Ramos (cell line): Measurements from ENCODE around the gene CTXN3.
"Not testable (repeated sequence)": the region's sequence is repeated elsewhere in the genome, so short reads cannot be mapped to it uniquely, and the experiment has no call there.

Experiments used
- in situ Hi-C: fragments of 300-500 bp; cut with MboI; formaldehyde crosslinking; loops from one replicate; pipeline ENCODE4 v1.14.3; 2022; ENCODE audit warnings: low sequenced_read_pairs; ENCODE audit not compliant: unreplicated experiment

The CTXN3 gene

GRCh38 chr5:127650022-127650421 lies 1.1 kb downstream of the CTXN3 start:
- in situ Hi-C loops, result no loop called here

GRCh38 chr5:127650649-127651048 lies 1.8 kb downstream of the CTXN3 start:
- in situ Hi-C loops, result no loop called here

DNA sequence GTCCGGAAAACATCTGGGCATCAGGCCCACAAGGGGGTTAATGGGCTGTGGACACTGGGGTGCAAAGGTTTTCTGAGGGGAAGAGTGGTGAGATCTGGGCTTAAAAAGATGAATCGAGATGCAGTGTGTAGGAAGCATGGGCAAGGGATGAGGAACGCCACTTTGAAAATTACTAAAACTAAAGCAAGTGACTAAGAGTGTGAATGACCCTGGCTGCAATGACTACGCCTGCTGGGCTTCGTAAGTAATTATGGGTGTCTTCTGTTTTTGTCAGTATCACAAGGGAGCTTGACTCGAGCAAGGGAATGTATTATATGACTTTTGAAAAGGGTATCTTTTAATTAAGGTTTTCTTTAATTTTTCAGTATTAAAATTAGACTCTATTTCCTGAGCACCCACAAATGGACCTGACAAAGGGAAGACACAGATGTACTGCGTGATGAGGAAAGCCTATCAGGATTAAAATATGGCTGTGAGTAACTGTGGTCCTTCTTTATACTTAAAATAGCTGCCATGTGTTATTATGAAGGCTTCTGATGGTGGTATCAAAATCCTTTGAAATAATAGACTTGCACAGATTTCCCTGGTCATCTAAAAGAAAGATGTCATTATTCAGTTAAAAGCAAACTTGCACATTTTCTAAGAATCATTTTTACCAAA lies 4.2 kb downstream of the CTXN3 start:
- in situ Hi-C loops, result no loop called here

DNA sequence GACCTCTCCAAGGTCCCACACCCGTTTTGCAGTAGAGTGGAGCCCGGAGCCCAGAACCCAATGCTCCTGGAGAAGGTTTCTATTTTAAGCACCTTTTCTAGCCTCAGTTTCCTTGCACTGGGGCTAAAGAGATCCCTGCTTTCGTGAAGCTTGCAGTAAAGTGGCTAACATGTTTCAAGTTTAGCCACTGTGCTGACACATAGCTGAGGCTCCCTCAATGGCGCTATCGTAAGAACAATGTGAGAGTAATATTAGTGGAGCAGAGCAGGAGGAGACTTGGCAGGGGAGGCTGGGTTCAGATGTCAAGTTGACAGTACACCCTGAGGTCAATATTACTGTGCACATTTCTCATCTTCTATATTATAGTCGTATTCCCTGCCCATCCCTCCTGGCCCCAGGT lies 7.9 kb downstream of the CTXN3 start:
- in situ Hi-C loops, result no loop called here

DNA sequence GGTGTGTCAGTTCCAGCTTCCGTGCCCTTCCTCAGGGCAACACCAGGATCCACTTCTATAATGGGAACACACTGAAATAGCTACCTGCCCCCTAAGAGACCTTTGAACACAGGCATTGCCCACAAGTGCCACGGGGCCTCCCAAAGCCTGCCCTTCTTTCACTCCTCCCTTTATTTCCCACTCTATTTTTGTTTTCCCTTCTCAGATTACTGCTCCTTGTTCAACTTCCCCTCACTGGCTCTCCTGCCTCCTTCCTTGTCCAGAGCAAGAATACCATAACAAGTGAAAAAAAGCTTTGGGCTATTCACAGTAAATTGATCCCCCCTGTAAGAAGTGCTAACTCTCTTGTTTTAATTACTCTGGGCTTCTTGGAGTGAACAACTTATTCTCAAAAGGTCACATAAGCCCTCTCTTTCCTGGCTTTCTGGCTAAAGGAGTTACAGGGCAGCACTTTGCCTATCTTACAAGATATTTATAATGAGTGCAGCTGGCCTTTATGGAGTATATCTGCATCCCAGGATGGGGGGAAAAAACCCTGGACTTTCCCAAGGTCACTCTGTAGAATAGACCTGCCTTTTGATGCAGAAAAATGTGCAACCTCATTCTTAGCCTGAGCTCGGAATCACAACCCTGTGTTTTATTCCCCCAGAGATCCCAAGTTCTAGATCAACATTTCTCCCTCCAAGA lies 11.3 kb downstream of the CTXN3 start:
- in situ Hi-C loops, result no loop called here

GRCh38 chr5:127664093-127664492 lies 15.2 kb downstream of the CTXN3 start:
- in situ Hi-C loops, result no loop called here

GRCh38 chr5:127665641-127666040 lies 16.8 kb downstream of the CTXN3 start:
- in situ Hi-C loops, result no loop called here

DNA sequence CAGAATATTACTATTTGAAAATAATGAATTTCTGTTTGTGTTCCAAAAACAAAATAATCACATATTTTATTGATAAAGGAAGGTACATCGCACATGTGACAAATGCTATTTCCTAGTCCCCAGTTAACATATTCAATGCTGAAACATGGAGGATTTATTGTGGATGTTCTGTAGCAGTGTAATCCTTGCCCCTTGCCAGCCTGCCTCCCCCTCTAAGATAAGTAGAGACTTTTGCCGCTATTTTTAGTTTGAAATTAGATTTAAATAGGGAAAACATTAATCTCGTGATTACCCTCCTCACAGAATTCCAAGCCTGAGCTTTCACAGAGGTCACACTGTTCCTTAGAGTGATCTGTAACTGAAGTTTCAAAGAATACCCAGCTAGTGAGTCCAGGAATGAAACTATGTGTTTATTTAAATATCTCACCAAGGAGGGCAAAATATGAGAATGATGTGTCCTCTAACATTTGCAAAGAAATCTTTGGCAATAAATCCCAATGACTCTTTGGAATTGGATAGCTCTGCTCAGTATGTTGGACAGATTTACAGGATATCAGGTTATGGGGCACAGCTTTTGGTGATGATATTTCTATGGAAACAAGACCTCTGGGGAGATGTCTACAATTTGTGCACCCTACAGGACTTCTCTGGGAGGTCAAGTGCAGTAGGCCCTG lies 17.3 kb downstream of the CTXN3 start:
- in situ Hi-C loops, result no loop called here

GRCh38 chr5:127667926-127668325 lies 19.0 kb downstream of the CTXN3 start:
- in situ Hi-C loops, result no loop called here

DNA sequence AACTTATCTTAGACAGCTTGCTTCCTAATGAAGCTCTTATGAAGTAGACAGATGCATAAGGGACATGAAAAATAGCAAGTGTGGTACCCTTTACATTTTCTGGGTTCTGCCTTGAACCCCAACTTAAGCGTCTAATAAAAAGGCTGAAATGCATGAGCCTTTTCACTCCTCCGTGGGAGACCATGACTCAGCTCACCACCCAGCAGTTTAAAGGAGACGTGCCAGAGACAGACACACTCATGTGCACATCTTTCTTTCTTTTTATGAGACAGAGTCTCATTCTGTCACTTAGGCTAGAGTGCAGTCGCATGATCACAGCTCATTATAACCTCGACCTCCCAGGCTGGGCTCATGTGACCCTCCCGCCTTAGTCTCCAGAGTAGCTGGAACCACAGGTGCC lies 22.3 kb downstream of the CTXN3 start:
- in situ Hi-C loops, result no loop called here

GRCh38 chr5:127673117-127673800 lies 24.4 kb downstream of the CTXN3 start:
- in situ Hi-C loops, result no loop called here

- in situ Hi-C loops, result not testable (repeated sequence)
Measured at GRCh38 chr5:127676951-127677350, 28.1 kb downstream of the CTXN3 start.

DNA sequence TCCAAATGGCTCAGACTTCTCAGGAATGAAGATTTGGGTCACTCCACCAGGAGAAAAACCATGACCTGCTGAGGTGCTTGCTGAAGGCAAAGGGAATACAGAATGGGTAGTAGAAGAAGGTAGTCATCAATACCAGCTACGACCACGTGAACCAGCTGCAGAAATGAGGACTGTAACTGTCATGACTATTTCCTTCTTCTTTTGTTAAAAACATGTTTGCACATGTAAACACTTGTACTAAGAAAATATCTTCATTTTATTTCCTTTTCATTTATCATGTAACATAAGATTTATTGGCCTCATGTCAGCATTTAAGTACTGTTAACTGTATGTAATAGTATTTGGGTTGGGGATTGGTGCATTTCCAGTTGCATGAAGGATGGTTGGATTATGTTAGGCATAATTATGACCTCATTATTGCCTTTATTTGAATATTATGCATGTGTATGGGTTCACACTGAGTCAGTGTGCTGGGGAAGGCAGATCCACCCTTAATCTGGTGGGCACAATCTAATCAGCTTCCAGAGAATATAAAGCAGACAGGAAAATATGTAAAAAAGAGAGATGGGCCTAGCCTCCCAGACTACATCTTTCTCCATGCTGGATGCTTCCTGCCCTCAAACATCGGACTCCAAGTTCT lies 30.9 kb downstream of the CTXN3 start:
- in situ Hi-C loops, result not testable (repeated sequence)

DNA sequence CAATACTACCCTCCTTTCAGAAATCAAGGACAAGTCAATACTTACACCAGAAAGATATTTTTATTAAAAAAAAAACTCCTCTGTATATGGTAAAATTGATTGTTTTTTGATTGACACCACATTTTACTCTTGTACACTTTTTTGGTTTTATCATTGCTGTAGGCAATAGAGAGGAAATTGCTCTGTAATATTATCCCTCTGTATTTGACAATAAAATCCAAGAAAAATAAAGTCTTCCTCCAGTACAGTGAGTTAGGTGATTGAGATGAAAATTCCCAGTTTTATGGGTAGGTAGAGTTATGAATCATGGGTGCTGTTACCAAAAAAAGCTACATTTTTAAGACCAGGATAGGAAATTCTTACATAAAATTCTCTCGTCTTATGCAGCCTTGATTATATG lies 31.7 kb downstream of the CTXN3 start:
- in situ Hi-C loops, result no loop called here

DNA sequence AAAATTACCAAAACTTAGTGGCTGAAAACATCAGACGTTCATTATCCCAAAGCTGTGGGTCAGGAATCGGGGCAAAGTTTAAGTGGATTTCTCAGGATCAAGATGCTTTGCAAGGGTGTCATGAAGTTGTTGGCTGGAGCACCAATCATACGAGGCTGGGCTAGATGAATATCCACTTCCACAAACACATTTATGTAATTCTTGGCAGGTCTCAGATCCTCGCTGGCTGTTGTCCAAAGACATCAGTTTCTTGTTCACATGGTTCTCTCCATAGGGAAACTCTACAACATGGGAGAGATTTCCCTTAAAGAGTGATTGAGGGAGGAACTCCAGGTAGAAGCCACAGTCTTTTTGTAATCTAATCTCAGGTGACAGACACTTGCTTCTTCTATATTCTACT lies 34.1 kb downstream of the CTXN3 start:
- in situ Hi-C loops, result no loop called here

DNA sequence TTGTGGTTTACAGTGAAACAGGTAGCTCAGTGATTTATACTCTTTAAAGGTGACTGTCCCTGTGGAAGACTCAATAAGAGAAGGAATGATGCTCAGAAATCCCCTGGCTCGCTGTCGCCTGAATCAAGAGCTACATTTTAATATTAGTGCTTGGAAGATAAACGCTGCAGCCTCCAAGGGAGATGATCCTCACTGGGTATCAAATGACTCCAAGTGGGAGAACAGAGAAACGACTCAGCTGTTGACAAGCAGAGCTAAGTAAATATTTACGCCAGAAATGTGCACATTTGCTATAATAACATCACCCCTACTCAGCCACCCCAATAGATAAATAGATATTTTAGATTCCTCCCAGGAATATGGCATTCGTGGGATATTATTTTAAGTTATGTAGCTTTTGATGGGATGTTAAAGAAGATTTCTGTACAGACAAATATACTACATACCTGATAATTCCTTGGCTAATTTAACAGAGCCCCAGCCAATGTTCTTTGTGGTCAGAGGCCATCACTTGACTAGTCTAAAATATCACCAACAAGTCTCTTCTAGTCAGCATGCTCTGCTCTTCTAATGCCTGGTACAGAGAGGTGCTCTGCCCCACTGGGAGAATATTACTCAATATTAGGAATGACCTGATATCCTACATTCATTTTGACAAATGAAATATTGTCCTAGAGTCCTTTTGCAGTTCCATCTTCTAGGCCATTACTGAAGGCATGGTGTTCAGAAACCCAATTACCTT lies 36.0 kb downstream of the CTXN3 start:
- in situ Hi-C loops, result no loop called here

DNA sequence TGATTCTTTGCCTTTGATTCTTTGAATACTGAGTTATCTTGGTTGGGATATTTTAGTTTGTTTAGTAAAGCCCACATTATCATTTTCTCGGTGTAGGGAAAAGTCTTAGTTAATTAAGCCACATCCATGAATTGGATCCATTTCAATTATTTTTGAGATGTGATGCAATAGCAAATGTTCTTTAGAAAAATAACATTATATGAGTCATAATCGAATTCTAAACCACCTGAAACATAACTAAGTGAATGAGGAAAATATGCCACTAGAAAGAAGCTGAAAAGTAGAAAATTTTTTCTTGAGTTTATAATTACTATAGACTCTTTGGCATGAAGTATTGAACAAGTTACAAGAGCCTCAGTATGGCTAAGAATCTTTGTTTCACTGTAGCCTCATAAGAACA lies 36.8 kb downstream of the CTXN3 start:
- in situ Hi-C loops, result no loop called here

DNA sequence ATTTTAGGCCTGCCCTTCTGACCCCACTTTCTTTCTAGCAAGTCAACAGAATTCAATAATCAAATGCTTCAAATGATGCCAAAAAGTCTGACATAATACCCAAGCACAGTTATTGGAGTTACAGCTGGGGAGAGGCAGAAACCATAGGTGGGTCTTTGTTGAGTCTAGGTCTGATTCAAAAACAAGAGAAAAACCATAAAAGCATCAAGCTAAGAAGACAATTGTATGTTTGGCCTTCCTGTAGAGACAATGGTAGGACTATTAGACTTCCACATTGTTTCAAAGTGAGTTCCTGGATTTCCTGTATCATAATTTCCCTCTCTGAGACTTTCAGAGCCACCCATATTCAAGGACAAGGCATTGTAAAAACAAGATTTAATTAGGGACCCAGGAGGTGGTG lies 37.5 kb downstream of the CTXN3 start:
- in situ Hi-C loops, result no loop called here

DNA sequence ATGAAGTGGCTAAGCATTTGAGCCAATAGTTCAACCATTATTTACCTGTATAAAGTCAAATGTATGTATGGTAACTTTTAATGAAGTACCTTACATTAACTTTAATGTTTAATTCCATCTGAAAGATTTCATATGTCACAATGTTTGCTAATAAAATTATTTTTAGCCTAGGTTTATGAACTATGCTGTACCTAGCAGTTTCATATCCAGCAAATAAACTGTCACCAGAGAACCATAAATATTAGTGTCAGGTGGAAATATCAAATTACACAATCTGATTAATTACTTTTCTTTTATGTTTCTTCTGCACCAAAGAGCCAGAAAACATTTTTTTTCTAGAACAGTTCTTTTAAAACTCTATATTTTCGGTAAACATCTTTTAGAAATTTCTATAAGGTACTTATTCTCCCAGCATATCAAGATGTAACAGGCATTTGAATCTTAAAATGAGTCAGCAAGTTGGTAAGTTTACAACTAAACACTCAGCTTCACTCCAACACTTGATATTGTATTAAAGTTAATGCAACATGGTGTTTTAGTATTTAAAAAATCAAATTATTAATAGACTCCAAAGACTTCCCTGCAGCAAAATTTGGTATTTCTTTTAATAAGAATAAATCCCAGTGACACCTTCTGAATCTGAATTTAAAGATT lies 45.8 kb downstream of the CTXN3 start:
- in situ Hi-C loops, result no loop called here
